Measurements from ENCODE around the gene ATR. TPM values are rescaled to one million over a fixed set of nuclear protein-coding genes. Genes with fewer than 3 reads are reported as not detected.

ATR gene
- total RNA-seq, 1 experiment from 2014 or later: 15.8 TPM

DNA sequence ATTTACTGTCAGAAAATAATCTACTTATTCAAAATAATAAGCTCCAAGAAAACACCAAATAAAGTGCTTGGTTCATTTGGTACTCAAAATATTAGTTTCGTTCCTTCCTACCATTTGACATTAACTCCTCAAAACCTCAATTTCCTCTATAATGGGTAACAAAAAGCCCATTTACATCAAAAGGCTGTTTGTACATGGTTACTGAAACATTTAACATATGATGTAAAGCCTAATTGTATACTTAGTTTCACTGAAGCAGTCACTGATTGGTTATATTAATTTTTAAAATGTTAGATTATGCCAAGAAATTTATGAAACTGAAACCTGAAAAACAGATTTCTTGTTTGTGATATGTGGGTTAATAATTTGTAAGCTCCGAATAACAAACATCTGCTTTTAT is 145.4 kb downstream of the ATR start:
- no peak overlapping the region for H4K5ac ChIP-seq (ENCODE audit: insufficient read length, low read depth, low read length)
- no peak overlapping the region for H4K91ac ChIP-seq (ENCODE audit: insufficient read length, low read depth, low read length)
- no peak overlapping the region for H2BK15ac ChIP-seq (ENCODE audit: low read depth, low read length)
- H2BK5ac ChIP-seq (ENCODE audit: insufficient read length, low read length): no peak overlapping the region
- H3K27ac ChIP-seq (ENCODE audit: insufficient read length, low read depth, low read length): no peak overlapping the region
- H3K9me3 Mint-ChIP-seq: no peaks in the 10 kb centered on the region
- no peak overlapping the region for H3K4ac ChIP-seq (ENCODE audit: low read depth, low read length)
- no peak overlapping the region for H2BK12ac ChIP-seq (ENCODE audit: insufficient read length, low read depth, low read length)
- H2AK5ac ChIP-seq (ENCODE audit: insufficient read length, low read length): no peak overlapping the region
- H3K14ac ChIP-seq (ENCODE audit: insufficient read depth, low read length): no peak overlapping the region
- no peaks in the 10 kb centered on the region for H3K27me3 Mint-ChIP-seq (ENCODE audit: low read depth)
- no peak overlapping the region for H3K4me3 Mint-ChIP-seq
- no peaks in the 10 kb centered on the region for H3K4me1 ChIP-seq (ENCODE audit: insufficient read depth, low read length)
- H3K56ac ChIP-seq (ENCODE audit: insufficient read length, low read depth, low read length): no peak overlapping the region
- no peak overlapping the region for H3K9ac ChIP-seq (ENCODE audit: extremely low read depth, insufficient read length, low read length)
- H2AFZ ChIP-seq (ENCODE audit: low read length): no peak overlapping the region
- peaks cover 12 to 35% (median 27%) of the 10 kb centered on the region in 3 experiments; a peak in 5 of 7 replicates for H3K36me3 Mint-ChIP-seq (ENCODE audit: insufficient read depth in 1 of 3, low read depth in 3 of 3)
- DNase-seq: no peak
- H2BK20ac ChIP-seq (ENCODE audit: low read depth, low read length, poor library complexity, severe bottlenecking): no peak overlapping the region
- no peaks in the 10 kb centered on the region for H3K79me2 ChIP-seq (ENCODE audit: insufficient read depth, low read length)
- no peaks in the 10 kb centered on the region for H3K23me2 ChIP-seq (ENCODE audit: insufficient read length, low read depth, low read length, poor library complexity, severe bottlenecking)
- H2BK120ac ChIP-seq (ENCODE audit: low read depth, low read length, poor library complexity, severe bottlenecking): no peak overlapping the region
- no peaks in the 10 kb centered on the region for H3K79me1 ChIP-seq (ENCODE audit: insufficient read depth, low read depth, low read length, poor library complexity, severe bottlenecking)
- TF ChIP-seq, protein P1, sequence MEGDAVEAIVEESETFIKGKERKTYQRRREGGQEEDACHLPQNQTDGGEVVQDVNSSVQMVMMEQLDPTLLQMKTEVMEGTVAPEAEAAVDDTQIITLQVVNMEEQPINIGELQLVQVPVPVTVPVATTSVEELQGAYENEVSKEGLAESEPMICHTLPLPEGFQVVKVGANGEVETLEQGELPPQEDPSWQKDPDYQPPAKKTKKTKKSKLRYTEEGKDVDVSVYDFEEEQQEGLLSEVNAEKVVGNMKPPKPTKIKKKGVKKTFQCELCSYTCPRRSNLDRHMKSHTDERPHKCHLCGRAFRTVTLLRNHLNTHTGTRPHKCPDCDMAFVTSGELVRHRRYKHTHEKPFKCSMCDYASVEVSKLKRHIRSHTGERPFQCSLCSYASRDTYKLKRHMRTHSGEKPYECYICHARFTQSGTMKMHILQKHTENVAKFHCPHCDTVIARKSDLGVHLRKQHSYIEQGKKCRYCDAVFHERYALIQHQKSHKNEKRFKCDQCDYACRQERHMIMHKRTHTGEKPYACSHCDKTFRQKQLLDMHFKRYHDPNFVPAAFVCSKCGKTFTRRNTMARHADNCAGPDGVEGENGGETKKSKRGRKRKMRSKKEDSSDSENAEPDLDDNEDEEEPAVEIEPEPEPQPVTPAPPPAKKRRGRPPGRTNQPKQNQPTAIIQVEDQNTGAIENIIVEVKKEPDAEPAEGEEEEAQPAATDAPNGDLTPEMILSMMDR (conservative IDR thresholded peaks at IDR 0.05): no peak
- no peak overlapping the region for H4K8ac ChIP-seq (replicated peaks; ENCODE audit: insufficient read length, low read depth, low read length)
- H3K23ac ChIP-seq (ENCODE audit: insufficient read length, low read depth, low read length): no peak overlapping the region
- H3K4me1 Mint-ChIP-seq: peaks cover 0 to 3% of the 10 kb centered on the region in 2 experiments; a peak in 1 of 4 replicates
- no CpG with 5 or more reads among the region's 2 CpGs for WGBS (ENCODE audit: extremely low coverage, insufficient read length, low lambda C conversion rate)
- no peak overlapping the region for H3K18ac ChIP-seq (ENCODE audit: insufficient read length, low read depth, low read length)
- H3T11ph ChIP-seq (ENCODE audit: low read length): no peak overlapping the region
- no peak overlapping the region for H3K27ac Mint-ChIP-seq
- no peaks in the 10 kb centered on the region for H4K20me1 ChIP-seq (ENCODE audit: control insufficient read depth, insufficient read depth, insufficient read length)
- H3K27me3 ChIP-seq (ENCODE audit: insufficient read depth, low read length): no peaks in the 10 kb centered on the region
- no peak overlapping the region for H3K4me2 ChIP-seq (ENCODE audit: insufficient read depth, insufficient read length, low read length)
- H3K9me3 ChIP-seq (ENCODE audit: control insufficient read depth, low read depth, low read length): no peaks in the 10 kb centered on the region

Data from H9 (cell line).